ENCODE data around the gene SIAH3. TPM values are rescaled to one million over a fixed set of nuclear protein-coding genes. Genes with fewer than 3 reads are reported as not detected.

SIAH3 gene
- total and polyA plus RNA-seq, 7 donors, result 0.01 TPM; not detected in 6

DNA sequence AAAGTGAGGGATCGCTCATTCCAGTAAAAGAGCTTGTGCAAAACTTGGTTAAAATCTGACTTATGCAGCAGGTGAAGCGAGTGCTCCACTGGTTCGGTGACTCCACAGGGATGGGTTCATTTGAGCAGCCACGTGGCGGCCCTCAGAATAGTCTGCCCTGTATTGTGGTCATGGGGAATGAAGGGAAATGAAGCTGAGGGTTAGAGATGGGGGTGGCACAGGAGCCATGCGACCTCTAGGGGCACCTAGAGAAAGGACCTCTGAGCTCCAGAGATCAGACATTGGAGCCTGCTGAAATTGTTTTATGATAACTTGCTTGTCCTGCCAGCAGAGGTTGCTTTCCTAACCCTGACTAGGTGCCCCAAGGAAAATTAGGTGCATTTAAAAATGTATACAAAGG is 122.8 kb downstream of the SIAH3 start:
- H3K4me3 ChIP-seq, result no peak overlapping the region
- H3K27ac ChIP-seq, result no peak overlapping the region
- no peaks in the 10 kb centered on the region for H3K4me1 ChIP-seq
- H3K36me3 ChIP-seq, result no peaks in the 10 kb centered on the region
- intact Hi-C loops (cut with DNase I), result no loop called here
- TF ChIP-seq POLR2AphosphoS5 (IDR thresholded peaks at IDR 0.05) (no peak), POLR2A (IDR thresholded peaks at IDR 0.05) (no peak), EP300 (IDR thresholded peaks at IDR 0.05) (no peak)
- TF ChIP-seq, protein P1, sequence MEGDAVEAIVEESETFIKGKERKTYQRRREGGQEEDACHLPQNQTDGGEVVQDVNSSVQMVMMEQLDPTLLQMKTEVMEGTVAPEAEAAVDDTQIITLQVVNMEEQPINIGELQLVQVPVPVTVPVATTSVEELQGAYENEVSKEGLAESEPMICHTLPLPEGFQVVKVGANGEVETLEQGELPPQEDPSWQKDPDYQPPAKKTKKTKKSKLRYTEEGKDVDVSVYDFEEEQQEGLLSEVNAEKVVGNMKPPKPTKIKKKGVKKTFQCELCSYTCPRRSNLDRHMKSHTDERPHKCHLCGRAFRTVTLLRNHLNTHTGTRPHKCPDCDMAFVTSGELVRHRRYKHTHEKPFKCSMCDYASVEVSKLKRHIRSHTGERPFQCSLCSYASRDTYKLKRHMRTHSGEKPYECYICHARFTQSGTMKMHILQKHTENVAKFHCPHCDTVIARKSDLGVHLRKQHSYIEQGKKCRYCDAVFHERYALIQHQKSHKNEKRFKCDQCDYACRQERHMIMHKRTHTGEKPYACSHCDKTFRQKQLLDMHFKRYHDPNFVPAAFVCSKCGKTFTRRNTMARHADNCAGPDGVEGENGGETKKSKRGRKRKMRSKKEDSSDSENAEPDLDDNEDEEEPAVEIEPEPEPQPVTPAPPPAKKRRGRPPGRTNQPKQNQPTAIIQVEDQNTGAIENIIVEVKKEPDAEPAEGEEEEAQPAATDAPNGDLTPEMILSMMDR (IDR thresholded peaks at IDR 0.05), result no peak
- no peaks in the 10 kb centered on the region for H3K27me3 ChIP-seq
- 62% methylated on average over 6 of the region's 6 CpGs for WGBS, 2 donors
- H3K9me3 ChIP-seq, result no peaks in the 10 kb centered on the region
- DNase-seq, result no peak

Small RNA genes within 50 kb of the gene (small RNA-seq; reads per million reads assigned to genes)
- 0 reads per million in 3 donors for gene RF00017

Other genes with a start within 250 kb of the SIAH3 start
- not detected for gene ERICH6B, start 236.0 kb downstream of the SIAH3 start, total RNA-seq
- gene ERICH6B, start 236.0 kb downstream of the SIAH3 start, polyA plus RNA-seq, result not detected
- not detected for gene CBY2, start 149.4 kb downstream of the SIAH3 start, total RNA-seq
- gene CBY2, start 149.4 kb downstream of the SIAH3 start, polyA plus RNA-seq, result not detected
- 10 to 100 TPM; 30.9 to 45.3 (median 36.8) TPM for gene ZC3H13, start 201.0 kb upstream of the SIAH3 start, total RNA-seq
- gene ZC3H13, start 201.0 kb upstream of the SIAH3 start, polyA plus RNA-seq, result 10 to 100 TPM in 1 of 3 donors, 1 to 10 TPM in 2; 5.8 to 13.3 (median 9.0) TPM

Data from sigmoid colon (tissue), 7 donors.